ENCODE data around the gene COG4.
"Not testable (repeated sequence)": the region's sequence is repeated elsewhere in the genome, so short reads cannot be mapped to it uniquely, and the experiment has no call there.

COG4 gene

GRCh38 chr16:70523076-70523742 is at the start of gene COG4:
Gene COG4 (minus strand): TSS chr16:70523554. CDS start chr16:70523543, 11 bp downstream.
- peak; percentile 92 for DNase-seq

GRCh38 chr16:70572926-70573270 is 49.5 kb upstream of the COG4 start:
- no peak for DNase-seq

- no peak for DNase-seq
Measured at GRCh38 chr16:70572050-70572925, 48.9 kb upstream of the COG4 start.

GRCh38 chr16:70571623-70572022 is 48.3 kb upstream of the COG4 start:
- no peak for DNase-seq

GRCh38 chr16:70570967-70571570 is 47.7 kb upstream of the COG4 start:
- DNase-seq = no peak

- no peak for DNase-seq
Measured at GRCh38 chr16:70569752-70570151, 46.4 kb upstream of the COG4 start.

- DNase-seq = no peak
Measured at GRCh38 chr16:70568601-70569237, 45.4 kb upstream of the COG4 start.

- DNase-seq = no peak
Measured at GRCh38 chr16:70565053-70565452, 41.7 kb upstream of the COG4 start.

- no peak for DNase-seq
Measured at GRCh38 chr16:70563636-70564035, 40.3 kb upstream of the COG4 start.

- DNase-seq = no peak
Measured at GRCh38 chr16:70561623-70562022, 38.3 kb upstream of the COG4 start.

- DNase-seq = no peak
Measured at GRCh38 chr16:70556063-70556462, 32.7 kb upstream of the COG4 start.

- no peak for DNase-seq
Measured at GRCh38 chr16:70553645-70554044, 30.3 kb upstream of the COG4 start.

GRCh38 chr16:70552675-70553074 is 29.3 kb upstream of the COG4 start:
- DNase-seq = no peak

- no peak for DNase-seq
Measured at GRCh38 chr16:70551788-70552187, 28.4 kb upstream of the COG4 start.

GRCh38 chr16:70550082-70550481 is 26.7 kb upstream of the COG4 start:
- DNase-seq = no peak

GRCh38 chr16:70548936-70549335 is 25.6 kb upstream of the COG4 start:
- DNase-seq = no peak

- no peak for DNase-seq
Measured at GRCh38 chr16:70544548-70544947, 21.2 kb upstream of the COG4 start.

GRCh38 chr16:70540994-70541393 is 17.6 kb upstream of the COG4 start:
- DNase-seq = no peak

- DNase-seq = no peak
Measured at GRCh38 chr16:70534971-70535370, 11.6 kb upstream of the COG4 start.

GRCh38 chr16:70529954-70530353 is 6.6 kb upstream of the COG4 start:
- DNase-seq = not testable (repeated sequence)

- no peak for DNase-seq
Measured at GRCh38 chr16:70529051-70529777, 5.9 kb upstream of the COG4 start.

- DNase-seq = no peak
Measured at GRCh38 chr16:70527315-70527996, 4.1 kb upstream of the COG4 start.

Measured in CD4-positive, alpha-beta T cell treated with Interleukin-6 for 4 hours (primary cell).